DND-41 (cell line): Measurements from ENCODE around the gene PITPNM3.
A peak's percentile ranks its signal among the peaks of the same experiment; 100 is the strongest.

Source experiments
- ATAC-seq: fragments of 200-7000 bp; cut with Tn5 transposase; 3 replicates; pipeline ENCODE4 v1.9.1; 2021; ENCODE audit warnings: low read depth; ENCODE audit not compliant: insufficient read depth
- DNase-seq: peaks from one replicate; pipeline ENCODE4 v3.0.0-alpha.2; 2020
- H2AFZ ChIP-seq: 2 replicates; pipeline ENCODE4 v1.6.0; 2012; ENCODE audit warnings: low read depth, low read length
- H3K27ac ChIP-seq: 2 replicates; pipeline ENCODE4 v1.5.1; 2012; ENCODE audit warnings: low read length, inconsistent platforms
- H3K27me3 ChIP-seq: fragments of 200-600 bp; sonication (generic); 2 replicates; pipeline ENCODE4 v1.6.0; 2012; ENCODE audit warnings: low read length, mild to moderate bottlenecking, inconsistent platforms; ENCODE audit not compliant: insufficient read depth, poor library complexity
- H3K36me3 ChIP-seq: 2 replicates; pipeline ENCODE4 v1.5.1; 2012; ENCODE audit warnings: low read length, inconsistent platforms; ENCODE audit not compliant: insufficient read depth
- H3K4me1 ChIP-seq: 2 replicates; pipeline ENCODE4 v1.5.1; 2012; ENCODE audit warnings: mild to moderate bottlenecking, low read length; ENCODE audit not compliant: insufficient read depth
- H3K4me2 ChIP-seq: 2 replicates; pipeline ENCODE4 v1.6.0; 2012; ENCODE audit warnings: mild to moderate bottlenecking, moderate library complexity, low read length, inconsistent platforms; ENCODE audit not compliant: insufficient read depth
- H3K4me3 ChIP-seq, 2 experiments: fragments of 200-600 bp in 1 of 2; shearing (Covaris generic) in 1 of 2; 2 replicates each; pipeline ENCODE4 v1.5.1; 2012 to 2016; ENCODE audit warnings: inconsistent platforms in 2 of 2, low read length in 2 of 2, mild to moderate bottlenecking in 2 of 2, low read depth in 1 of 2, moderate library complexity in 1 of 2
- H3K79me2 ChIP-seq: 2 replicates; pipeline ENCODE4 v1.6.0; 2012; ENCODE audit warnings: low read length, inconsistent platforms; ENCODE audit not compliant: insufficient read depth
- H3K9ac ChIP-seq: 2 replicates; pipeline ENCODE4 v1.6.0; 2012; ENCODE audit warnings: low read depth, mild to moderate bottlenecking, inconsistent platforms, low read length, moderate library complexity
- H3K9me3 ChIP-seq: 2 replicates; pipeline ENCODE4 v1.5.1; 2012; ENCODE audit warnings: low read length, moderate library complexity, mild to moderate bottlenecking, inconsistent platforms; ENCODE audit not compliant: insufficient read depth, severe bottlenecking
- H4K20me1 ChIP-seq: 2 replicates; pipeline ENCODE4 v1.6.0; 2012; ENCODE audit warnings: low read length; ENCODE audit not compliant: insufficient read depth
- EZH2 ChIP-seq: IDR thresholded peaks from 3 replicates; pipeline ENCODE4 v1.6.1; 2012; ENCODE audit warnings: borderline replicate concordance, low read depth, mild to moderate bottlenecking, moderate library complexity, low read length, inconsistent platforms; ENCODE audit not compliant: severe bottlenecking
- TF ChIP-seq, protein P1 (sequence below): IDR thresholded peaks from 2 replicates; pipeline ENCODE4 v1.5.1; 2012; ENCODE audit warnings: borderline replicate concordance, low read length, moderate library complexity, mild to moderate bottlenecking; ENCODE audit not compliant: poor library complexity, severe bottlenecking; ENCODE audit errors: extremely low read depth

Gene PITPNM3

DNA sequence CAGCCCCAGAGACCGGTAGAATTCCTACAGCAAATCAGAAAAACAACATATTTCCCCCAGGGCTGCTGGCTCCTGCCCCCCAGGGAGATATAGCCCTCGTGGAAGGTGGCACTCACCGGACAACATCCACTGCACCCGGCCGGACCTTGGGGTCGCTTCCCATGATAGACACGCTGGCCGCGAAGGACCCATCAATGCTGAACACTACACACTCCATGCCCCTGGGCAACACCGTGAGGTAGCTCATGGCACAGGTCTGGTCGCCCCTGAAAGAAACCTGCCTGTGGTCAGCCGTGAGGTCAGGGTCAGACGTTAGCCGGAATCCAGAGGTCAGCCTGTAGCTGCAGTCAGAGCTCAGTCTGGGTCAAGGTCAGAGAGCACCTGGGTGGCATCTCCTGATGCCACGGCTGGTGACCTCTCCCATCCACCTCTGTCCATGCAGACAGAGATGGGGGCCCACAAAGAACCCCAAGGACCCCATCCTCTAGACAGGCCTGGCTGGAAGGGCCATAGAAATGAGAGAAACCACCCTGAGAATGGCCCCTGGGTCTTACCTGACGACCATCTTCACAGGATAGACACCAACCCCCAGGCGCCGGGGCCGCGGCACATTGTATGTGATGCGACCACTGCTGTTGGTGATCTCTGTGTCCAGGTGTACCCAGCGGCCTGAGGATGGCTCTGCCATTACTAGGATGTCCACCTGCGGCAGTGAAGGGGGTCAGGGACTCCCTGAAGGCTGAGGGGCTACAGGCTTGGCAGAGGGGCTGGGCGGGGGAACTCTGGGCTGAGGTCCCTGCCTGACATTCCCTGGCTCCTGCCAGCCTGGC, 92.5 kb downstream of the PITPNM3 start:
- Histone ChIP-seq H3K4me3 (no peak overlapping the region), H3K4me1 (no peaks in the 10 kb centered on the region), H3K27me3 (peaks cover 5% of the 10 kb centered on the region), H2AFZ (no peak overlapping the region), H3K79me2 (no peaks in the 10 kb centered on the region), H3K9me3 (no peaks in the 10 kb centered on the region), H3K36me3 (no peaks in the 10 kb centered on the region), H3K27ac (no peak overlapping the region), H3K9ac (no peak overlapping the region), H3K4me2 (no peak overlapping the region), H4K20me1 (no peaks in the 10 kb centered on the region)
- DNase-seq (no peak), ATAC-seq (no peak)
- TF ChIP-seq, protein P1, sequence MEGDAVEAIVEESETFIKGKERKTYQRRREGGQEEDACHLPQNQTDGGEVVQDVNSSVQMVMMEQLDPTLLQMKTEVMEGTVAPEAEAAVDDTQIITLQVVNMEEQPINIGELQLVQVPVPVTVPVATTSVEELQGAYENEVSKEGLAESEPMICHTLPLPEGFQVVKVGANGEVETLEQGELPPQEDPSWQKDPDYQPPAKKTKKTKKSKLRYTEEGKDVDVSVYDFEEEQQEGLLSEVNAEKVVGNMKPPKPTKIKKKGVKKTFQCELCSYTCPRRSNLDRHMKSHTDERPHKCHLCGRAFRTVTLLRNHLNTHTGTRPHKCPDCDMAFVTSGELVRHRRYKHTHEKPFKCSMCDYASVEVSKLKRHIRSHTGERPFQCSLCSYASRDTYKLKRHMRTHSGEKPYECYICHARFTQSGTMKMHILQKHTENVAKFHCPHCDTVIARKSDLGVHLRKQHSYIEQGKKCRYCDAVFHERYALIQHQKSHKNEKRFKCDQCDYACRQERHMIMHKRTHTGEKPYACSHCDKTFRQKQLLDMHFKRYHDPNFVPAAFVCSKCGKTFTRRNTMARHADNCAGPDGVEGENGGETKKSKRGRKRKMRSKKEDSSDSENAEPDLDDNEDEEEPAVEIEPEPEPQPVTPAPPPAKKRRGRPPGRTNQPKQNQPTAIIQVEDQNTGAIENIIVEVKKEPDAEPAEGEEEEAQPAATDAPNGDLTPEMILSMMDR: no peak
- no peak for TF ChIP-seq EZH2

DNA sequence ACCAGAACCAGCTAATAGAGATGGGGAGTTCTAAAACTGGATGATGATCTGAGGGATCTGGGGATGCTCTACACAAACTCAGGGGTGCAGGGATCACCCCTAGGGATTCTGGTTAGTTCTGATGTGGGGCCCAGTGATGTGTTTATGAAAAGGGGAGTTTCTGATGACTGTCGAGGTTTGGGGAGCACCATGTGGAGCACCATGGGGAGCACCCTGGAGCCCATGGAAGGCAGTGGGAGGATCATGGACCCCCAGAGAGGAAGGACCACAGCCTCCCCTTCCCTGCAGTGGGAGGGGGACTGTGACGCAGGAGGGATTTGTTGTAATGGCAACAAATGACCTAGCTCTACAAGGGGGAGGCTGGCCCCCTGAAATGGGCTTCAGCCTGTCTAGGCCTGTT, 93.7 kb downstream of the PITPNM3 start:
- no peak for DNase-seq
- no peak overlapping the region for H3K4me2 ChIP-seq

DNA sequence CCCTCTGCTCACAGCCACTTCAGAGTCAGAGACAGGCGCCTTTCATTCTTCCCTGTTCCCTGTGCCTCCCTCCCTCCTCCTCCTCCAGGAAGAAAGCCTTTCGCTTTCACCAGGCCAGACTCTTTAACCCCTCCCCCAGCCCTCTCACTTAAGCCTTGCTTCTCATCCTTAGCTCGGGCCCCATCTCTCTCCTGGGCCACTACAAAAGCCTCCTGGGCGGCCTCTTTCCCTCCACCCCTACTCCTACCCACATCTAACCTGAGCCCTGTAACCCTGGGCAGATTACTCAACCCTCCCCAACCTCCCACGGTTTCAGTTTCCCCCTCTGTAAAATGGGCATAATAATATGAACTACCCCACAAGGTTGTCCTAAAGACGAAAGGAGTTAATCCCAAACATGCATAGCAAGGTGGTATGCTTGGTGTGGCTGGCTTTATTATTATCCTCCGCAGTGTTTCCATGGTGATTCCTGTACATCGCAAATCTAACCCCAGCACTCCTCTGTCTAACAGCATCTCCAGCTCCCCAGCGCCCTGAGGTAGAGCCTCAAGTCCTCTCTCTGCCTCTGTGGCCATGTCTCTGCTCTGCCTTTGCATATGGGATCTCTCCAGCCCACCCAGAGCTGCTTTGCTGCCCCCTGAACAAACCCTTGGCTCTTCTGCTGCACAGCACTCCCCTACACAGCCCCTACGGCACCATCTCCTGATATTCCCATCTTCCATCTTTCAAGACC, 94.4 kb downstream of the PITPNM3 start:
- H3K27me3 ChIP-seq: peaks cover under 1% of the 10 kb centered on the region
- no peak for TF ChIP-seq EZH2
- TF ChIP-seq, protein P1: no peak
- no peaks in the 10 kb centered on the region for H3K79me2 ChIP-seq
- H3K4me3 ChIP-seq: no peak overlapping the region
- no peaks in the 10 kb centered on the region for H3K9me3 ChIP-seq
- no peak overlapping the region for H3K27ac ChIP-seq
- no peak overlapping the region for H3K9ac ChIP-seq
- ATAC-seq (peak; percentile 64), DNase-seq (peak; percentile 37)
- no peak overlapping the region for H2AFZ ChIP-seq
- H3K36me3 ChIP-seq: no peaks in the 10 kb centered on the region
- no peaks in the 10 kb centered on the region for H4K20me1 ChIP-seq
- no peak overlapping the region for H3K4me2 ChIP-seq
- no peaks in the 10 kb centered on the region for H3K4me1 ChIP-seq

More for the DNA sequence above, 93.7 kb downstream of the PITPNM3 start:
- Histone ChIP-seq H3K36me3 (no peaks in the 10 kb centered on the region), H4K20me1 (no peaks in the 10 kb centered on the region), H3K4me1 (no peaks in the 10 kb centered on the region), H3K9me3 (no peaks in the 10 kb centered on the region), H3K79me2 (no peaks in the 10 kb centered on the region), H3K4me3 (no peak overlapping the region), H3K9ac (no peak overlapping the region), H2AFZ (no peak overlapping the region), H3K27me3 (peaks cover 5% of the 10 kb centered on the region), H3K27ac (no peak overlapping the region)
- ATAC-seq: no peak
- no peak for TF ChIP-seq EZH2
- TF ChIP-seq, protein P1: no peak
